ENCODE measurements around the gene CA9. TPM values are rescaled to one million over a fixed set of nuclear protein-coding genes. Genes with fewer than 3 reads are reported as not detected.

Gene CA9
- total RNA-seq, 1 experiment from 2014 or later, result 8.5 TPM

Small RNAs within 50 kb of the gene (microRNA-seq; reads per million reads assigned to microRNA genes)
- not detected for gene MIR6852 (ENCODE audit: borderline number of aligned reads)

Other genes starting within 250 kb of the CA9 start
- gene RUSC2, start 183.8 kb upstream of the CA9 start, total RNA-seq (2021; ENCODE audit: unreplicated experiment), result 11.6 TPM
- gene TESK1, start 68.7 kb upstream of the CA9 start, total RNA-seq (2021; ENCODE audit: unreplicated experiment), result 26.6 TPM
- 1.6 TPM for gene CD72, start 55.5 kb upstream of the CA9 start, total RNA-seq (2021; ENCODE audit: unreplicated experiment)
- not detected for gene SIT1, start 23.0 kb upstream of the CA9 start, total RNA-seq (2021; ENCODE audit: unreplicated experiment)
- 30,969 TPM for gene RMRP, start 15.9 kb upstream of the CA9 start, total RNA-seq (2021; ENCODE audit: unreplicated experiment)
- 11.1 TPM for gene CCDC107, start 15.6 kb upstream of the CA9 start, total RNA-seq (2021; ENCODE audit: unreplicated experiment)
- 29.8 TPM for gene ARHGEF39, start 8.7 kb upstream of the CA9 start, total RNA-seq (2021; ENCODE audit: unreplicated experiment)
- 278 TPM for gene TPM2, start 16.0 kb downstream of the CA9 start, total RNA-seq (2021; ENCODE audit: unreplicated experiment)
- gene TLN1, start 58.3 kb downstream of the CA9 start, total RNA-seq (2021; ENCODE audit: unreplicated experiment), result 144 TPM
- gene CREB3, start 58.7 kb downstream of the CA9 start, total RNA-seq (2021; ENCODE audit: unreplicated experiment), result 22.3 TPM
- 63.6 TPM for gene GBA2, start 75.3 kb downstream of the CA9 start, total RNA-seq (2021; ENCODE audit: unreplicated experiment)
- 32.6 TPM for gene RGP1, start 75.4 kb downstream of the CA9 start, total RNA-seq (2021; ENCODE audit: unreplicated experiment)
- 1.2 TPM for gene MSMP, start 80.3 kb downstream of the CA9 start, total RNA-seq (2021; ENCODE audit: unreplicated experiment)
- gene NPR2, start 117.7 kb downstream of the CA9 start, total RNA-seq (2021; ENCODE audit: unreplicated experiment), result 18.8 TPM
- 0.39 TPM for gene SPAG8, start 138.3 kb downstream of the CA9 start, total RNA-seq (2021; ENCODE audit: unreplicated experiment)
- gene HINT2, start 141.1 kb downstream of the CA9 start, total RNA-seq (2021; ENCODE audit: unreplicated experiment), result 49.0 TPM
- gene FAM221B, start 154.8 kb downstream of the CA9 start, total RNA-seq (2021; ENCODE audit: unreplicated experiment), result not detected
- 7.2 TPM for gene TMEM8B, start 155.3 kb downstream of the CA9 start, total RNA-seq (2021; ENCODE audit: unreplicated experiment)
- gene OR13J1, start 196.5 kb downstream of the CA9 start, total RNA-seq (2021; ENCODE audit: unreplicated experiment), result not detected
- 0.32 TPM for gene HRCT1, start 232.3 kb downstream of the CA9 start, total RNA-seq (2021; ENCODE audit: unreplicated experiment)
- gene SPAAR, start 235.6 kb downstream of the CA9 start, total RNA-seq (2021; ENCODE audit: unreplicated experiment), result not detected

All from HCT116 (cell line).